K562 (cell line): Measurements from ENCODE around the gene OGDH.

ENCODE experiments used
- CAMTA2 ChIP-seq: fragments of 250-450 bp; sonication (Bioruptor Pico); conservative IDR thresholded peaks from 2 replicates; pipeline ENCODE4 v1.5.1; 2022
- CHD1 ChIP-seq: fragments of 200-600 bp; sonication (generic); IDR thresholded peaks from one replicate; pipeline ENCODE4 v1.6.1; 2012; ENCODE audit warnings: mild to moderate bottlenecking, moderate library complexity, low read length, inconsistent platforms
- ESRRB ChIP-seq: fragments of 250-450 bp; sonication (Bioruptor Pico); IDR thresholded peaks from 2 replicates; pipeline ENCODE4 v1.5.0; 2020; ENCODE audit warnings: mild to moderate bottlenecking, moderate library complexity, borderline replicate concordance
- GATAD2A ChIP-seq: fragments of 450-650 bp; IDR thresholded peaks from 2 replicates; pipeline ENCODE4 v1.6.1; 2017
- MAFK ChIP-seq: IDR thresholded peaks from 2 replicates; pipeline ENCODE4 v1.6.1; 2011; ENCODE audit warnings: low read length, improper control_type of control experiment
- NFIC ChIP-seq: fragments of 450-650 bp; IDR thresholded peaks from 2 replicates; pipeline ENCODE4 v1.6.1; 2017; ENCODE audit warnings: mild to moderate bottlenecking, inconsistent platforms
- NR2F6 ChIP-seq: fragments of 450-650 bp; formaldehyde crosslinking; IDR thresholded peaks from 2 replicates; pipeline ENCODE4 v1.4.0; 2020; ENCODE audit warnings: mild to moderate bottlenecking
- PHF8 ChIP-seq: fragments of 200-600 bp; sonication (generic); IDR thresholded peaks from 2 replicates; pipeline ENCODE4 v1.6.1; 2012; ENCODE audit warnings: mixed run types, mild to moderate bottlenecking, inconsistent platforms, low read length, moderate library complexity, borderline replicate concordance
- PKNOX1 ChIP-seq: fragments of 450-650 bp; IDR thresholded peaks from 2 replicates; pipeline ENCODE4 v1.6.1; 2016
- SREBF2 ChIP-seq: sonication (generic); formaldehyde crosslinking; IDR thresholded peaks from 2 replicates; pipeline ENCODE4 v1.4.0; 2020; ENCODE audit warnings: mild to moderate bottlenecking, missing genetic modification reagents
- USF2 ChIP-seq: sonication (generic); formaldehyde crosslinking; IDR thresholded peaks from 2 replicates; pipeline ENCODE4 v1.5.0; 2020; ENCODE audit warnings: missing genetic modification reagents

GRCh38 chr7:44616545-44616944 lies 10.1 kb downstream of the OGDH start:
- no peak for TF ChIP-seq CAMTA2
- no peak for TF ChIP-seq CHD1
- TF ChIP-seq SREBF2 (CRISPR knock-in tag) = no peak
- no peak for TF ChIP-seq USF2 (CRISPR knock-in tag)
- TF ChIP-seq GATAD2A = no peak
- no peak for TF ChIP-seq ESRRB (CRISPR knock-in tag)
- TF ChIP-seq NFIC = no peak
- no peak for TF ChIP-seq PHF8
- TF ChIP-seq PKNOX1 = no peak
- TF ChIP-seq NR2F6 = no peak
- TF ChIP-seq MAFK = no peak
